Stimulated activated naive CD4-positive, alpha-beta T cell (primary cell): ENCODE results near the gene USP22.

Source experiments
- DNase-seq, 6 experiments: peaks; one replicate each; lab custom pipeline; 2025; lab: John Stamatoyannopoulos, UW

USP22 gene

GRCh38 chr17:21020622-21021021 is 22.2 kb downstream of the USP22 start:
- no peak for DNase-seq

- peak in 5 of 6 experiments; percentile 10 to 26 (median 14) for DNase-seq
Observed at GRCh38 chr17:21019976-21020586, 22.7 kb downstream of the USP22 start.

GRCh38 chr17:21018894-21019293 is 23.9 kb downstream of the USP22 start:
- no peak for DNase-seq

- DNase-seq = no peak
Observed at GRCh38 chr17:21017861-21018260, 24.9 kb downstream of the USP22 start.

GRCh38 chr17:21017256-21017655 is 25.6 kb downstream of the USP22 start:
- DNase-seq = no peak

- DNase-seq = no peak
Observed at GRCh38 chr17:21016826-21017225, 26.0 kb downstream of the USP22 start.

- no peak for DNase-seq
Observed at GRCh38 chr17:21015564-21015963, 27.2 kb downstream of the USP22 start.

GRCh38 chr17:21014498-21014897 is 28.3 kb downstream of the USP22 start:
- no peak for DNase-seq

- no peak for DNase-seq
Observed at GRCh38 chr17:21013983-21014382, 28.8 kb downstream of the USP22 start.

- no peak for DNase-seq
Observed at GRCh38 chr17:21012736-21013135, 30.1 kb downstream of the USP22 start.

GRCh38 chr17:21010705-21011596 is 31.9 kb downstream of the USP22 start:
- no peak for DNase-seq

- no peak for DNase-seq
Observed at GRCh38 chr17:21008992-21009671, 33.7 kb downstream of the USP22 start.

GRCh38 chr17:21008160-21008915 is 34.5 kb downstream of the USP22 start:
- DNase-seq = no peak

- DNase-seq = no peak
Observed at GRCh38 chr17:21007646-21008045, 35.2 kb downstream of the USP22 start.

- DNase-seq = no peak
Observed at GRCh38 chr17:21005803-21006202, 37.0 kb downstream of the USP22 start.

GRCh38 chr17:21005367-21005766 is 37.4 kb downstream of the USP22 start:
- no peak for DNase-seq

GRCh38 chr17:21004016-21004930 is 38.5 kb downstream of the USP22 start:
- DNase-seq = no peak

- DNase-seq = no peak
Observed at GRCh38 chr17:21003007-21003621, 39.7 kb downstream of the USP22 start.

- DNase-seq = no peak
Observed at GRCh38 chr17:21002309-21003006, 40.4 kb downstream of the USP22 start.

- no peak for DNase-seq
Observed at GRCh38 chr17:21001813-21002221, 41.0 kb downstream of the USP22 start.
